ENCODE results near the gene FBXO27.
"Not testable (repeated sequence)": the region's sequence is repeated elsewhere in the genome, so short reads cannot be mapped to it uniquely, and the experiment has no call there.

FBXO27 gene

GRCh38 chr19:39032063-39032918, at the start of gene FBXO27:
TSS of gene FBXO27 (minus strand) at chr19:39032549. CDS start at chr19:39032227, 322 bp downstream.
- no peak for DNase-seq

GRCh38 chr19:39080431-39080830, 48.1 kb upstream of the FBXO27 start:
- DNase-seq = no peak

- no peak for DNase-seq
Measured at GRCh38 chr19:39078436-39079200, 46.3 kb upstream of the FBXO27 start.

GRCh38 chr19:39077323-39077722, 45.0 kb upstream of the FBXO27 start:
- DNase-seq = no peak

GRCh38 chr19:39074942-39075341, 42.6 kb upstream of the FBXO27 start:
- no peak for DNase-seq

- no peak for DNase-seq
Measured at GRCh38 chr19:39074205-39074692, 41.9 kb upstream of the FBXO27 start.

GRCh38 chr19:39070888-39071287, 38.5 kb upstream of the FBXO27 start:
- DNase-seq = no peak

GRCh38 chr19:39068259-39068658, 35.9 kb upstream of the FBXO27 start:
- DNase-seq = not testable (repeated sequence)

GRCh38 chr19:39067104-39067503, 34.8 kb upstream of the FBXO27 start:
- no peak for DNase-seq

GRCh38 chr19:39065928-39066327, 33.6 kb upstream of the FBXO27 start:
- no peak for DNase-seq

GRCh38 chr19:39064405-39064804, 32.1 kb upstream of the FBXO27 start:
- no peak for DNase-seq

- no peak for DNase-seq
Measured at GRCh38 chr19:39060171-39060570, 27.8 kb upstream of the FBXO27 start.

- no peak for DNase-seq
Measured at GRCh38 chr19:39059302-39059701, 27.0 kb upstream of the FBXO27 start.

GRCh38 chr19:39057615-39058014, 25.3 kb upstream of the FBXO27 start:
- DNase-seq = no peak

GRCh38 chr19:39054091-39054470, 21.7 kb upstream of the FBXO27 start:
- no peak for DNase-seq

- DNase-seq = no peak
Measured at GRCh38 chr19:39053276-39054090, 21.1 kb upstream of the FBXO27 start.

GRCh38 chr19:39052846-39053245, 20.5 kb upstream of the FBXO27 start:
- DNase-seq = no peak

- DNase-seq = peak; percentile 63
Measured at GRCh38 chr19:39052243-39052746, 19.9 kb upstream of the FBXO27 start.

- no peak for DNase-seq
Measured at GRCh38 chr19:39047073-39047472, 14.7 kb upstream of the FBXO27 start.

GRCh38 chr19:39046037-39046821, 13.9 kb upstream of the FBXO27 start:
- DNase-seq = peak; percentile 36

GRCh38 chr19:39045506-39045905, 13.2 kb upstream of the FBXO27 start:
- no peak for DNase-seq

GRCh38 chr19:39038098-39038497, 5.7 kb upstream of the FBXO27 start:
- peak; percentile 53 for DNase-seq

Measured in RPMI8226 (cell line).